GM21786 (cell line): ENCODE measurements around the gene SNPH.

Source experiments
- ATAC-seq: cut with Tn5 transposase; IDR thresholded peaks from one replicate; pipeline ENCODE4 v1.9.1; 2021; ENCODE audit not compliant: unreplicated experiment

The SNPH gene

DNA sequence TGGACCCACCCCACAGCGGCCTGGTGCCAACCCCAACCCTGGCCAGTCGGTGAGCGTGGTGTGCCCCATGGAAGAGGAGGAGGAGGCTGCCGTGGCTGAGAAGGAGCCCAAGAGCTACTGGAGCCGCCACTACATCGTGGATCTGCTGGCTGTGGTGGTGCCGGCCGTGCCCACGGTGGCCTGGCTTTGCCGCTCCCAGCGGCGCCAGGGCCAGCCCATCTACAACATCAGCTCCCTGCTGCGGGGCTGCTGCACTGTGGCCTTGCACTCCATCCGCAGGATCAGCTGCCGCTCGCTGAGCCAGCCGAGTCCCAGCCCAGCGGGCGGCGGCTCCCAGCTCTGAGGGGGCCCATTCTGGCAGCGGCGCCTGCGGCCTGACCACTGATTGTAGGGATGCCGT lies 39.6 kb downstream of the SNPH start:
- ATAC-seq, result no peak

DNA sequence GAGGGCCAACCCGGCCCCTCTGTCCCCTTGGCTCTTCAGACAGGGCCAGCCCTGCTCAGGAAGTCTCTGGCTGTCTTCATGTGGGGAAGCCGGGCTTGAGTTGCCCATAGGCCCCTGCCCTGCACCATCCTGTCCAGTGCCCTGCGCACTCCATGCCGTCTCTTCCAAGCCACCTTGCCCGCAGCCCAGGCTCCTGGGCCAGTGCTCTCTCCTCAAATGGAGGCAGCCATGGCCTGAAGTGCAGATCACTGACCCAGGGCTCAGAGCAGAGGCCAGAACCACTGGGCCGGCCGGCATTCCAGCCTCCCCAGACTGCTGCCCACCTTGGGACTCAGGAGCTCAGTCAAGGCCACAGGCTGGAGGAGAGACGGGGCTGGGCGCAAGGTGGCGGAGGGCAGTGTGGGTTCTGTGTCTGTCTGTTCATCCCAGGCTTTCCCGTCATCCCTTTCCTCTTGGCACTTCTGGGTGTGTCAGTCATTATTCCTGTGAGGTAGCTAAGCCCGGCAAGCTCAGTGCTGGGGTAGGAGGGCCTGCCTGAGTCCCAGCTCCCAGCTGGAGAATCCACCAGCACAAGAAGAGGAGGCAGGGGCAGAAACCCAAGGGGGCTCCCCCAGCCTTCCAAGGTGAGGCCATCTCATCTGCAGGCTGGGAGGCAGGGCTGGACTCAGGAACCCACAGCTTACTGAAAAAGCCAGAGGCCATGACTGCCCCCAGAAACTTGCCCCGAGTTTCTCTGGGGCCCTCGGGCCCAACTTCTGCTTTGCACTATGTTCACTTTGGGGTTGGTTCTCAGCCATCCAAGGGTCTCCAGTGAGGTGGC lies 40.4 kb downstream of the SNPH start:
- no peak for ATAC-seq

DNA sequence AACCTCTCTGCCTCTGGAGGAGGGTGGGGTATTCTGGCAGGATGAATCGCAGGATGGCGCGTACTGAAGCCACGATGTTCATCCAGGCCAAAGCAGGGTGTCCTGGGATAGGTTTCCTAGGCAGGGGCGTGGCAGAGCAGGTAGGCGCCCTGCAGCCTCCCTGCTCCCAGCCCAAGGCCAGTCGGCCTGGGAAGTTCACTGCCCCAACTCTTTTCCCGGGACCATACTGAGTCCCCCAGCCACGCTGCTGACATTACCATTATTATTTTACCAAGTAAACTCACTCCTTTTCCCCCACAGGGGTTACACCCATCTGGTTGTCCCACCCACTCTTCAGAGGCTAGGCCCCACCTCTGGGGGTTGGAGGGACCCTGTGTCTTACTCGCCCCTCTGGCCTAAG lies 41.1 kb downstream of the SNPH start:
- no peak for ATAC-seq

DNA sequence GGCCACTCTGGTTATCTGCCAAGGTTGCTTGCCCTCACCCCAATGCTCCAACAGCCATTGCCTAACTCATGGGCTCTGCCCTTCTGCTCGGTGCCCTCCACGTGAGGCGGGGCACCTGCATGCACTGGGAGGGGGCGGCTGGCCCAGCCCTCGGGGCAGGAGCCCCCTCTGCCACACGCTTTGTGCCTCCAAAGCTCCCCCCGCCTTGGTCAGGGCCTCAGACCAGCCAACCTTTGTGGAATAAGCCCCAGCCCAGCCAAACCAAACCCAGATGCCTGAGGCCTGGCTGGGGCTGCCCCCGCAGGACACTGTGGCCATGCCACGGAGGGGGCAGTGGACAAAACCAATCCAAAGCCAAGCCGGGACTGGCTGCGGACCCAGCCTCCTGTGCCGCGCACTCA lies 41.5 kb downstream of the SNPH start:
- ATAC-seq, result no peak

DNA sequence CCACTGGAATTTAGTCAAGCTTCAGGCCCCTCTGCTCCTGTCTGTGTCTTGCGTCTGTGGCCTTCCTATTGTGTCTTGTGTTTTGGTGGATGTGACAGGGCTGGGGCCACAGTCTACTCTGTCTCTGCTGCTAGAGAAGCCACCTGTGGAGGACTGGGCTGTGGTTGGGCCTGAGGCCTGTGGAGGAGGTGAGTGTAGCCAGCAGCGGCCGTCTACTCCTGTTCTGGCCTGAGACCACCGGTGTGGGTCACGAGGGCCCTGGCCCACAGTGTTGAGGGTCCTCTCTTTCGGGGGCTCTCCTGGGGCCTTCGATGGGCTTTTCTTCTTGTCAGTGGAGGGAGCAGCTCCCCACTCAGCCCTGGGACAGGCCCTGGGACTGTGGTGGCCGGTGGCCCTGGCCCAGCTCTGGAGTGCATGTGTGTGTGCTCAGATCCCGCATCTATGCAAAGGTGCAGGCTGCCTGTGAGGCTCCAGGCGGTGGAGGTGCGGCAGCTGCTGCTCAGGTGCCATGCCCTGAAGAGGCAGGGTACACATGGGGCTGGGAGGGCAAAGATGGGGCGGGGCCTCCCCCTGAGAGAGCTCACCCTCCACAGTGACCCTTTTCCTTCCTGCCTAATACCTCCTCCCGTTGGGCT lies 42.1 kb downstream of the SNPH start:
- no peak for ATAC-seq

DNA sequence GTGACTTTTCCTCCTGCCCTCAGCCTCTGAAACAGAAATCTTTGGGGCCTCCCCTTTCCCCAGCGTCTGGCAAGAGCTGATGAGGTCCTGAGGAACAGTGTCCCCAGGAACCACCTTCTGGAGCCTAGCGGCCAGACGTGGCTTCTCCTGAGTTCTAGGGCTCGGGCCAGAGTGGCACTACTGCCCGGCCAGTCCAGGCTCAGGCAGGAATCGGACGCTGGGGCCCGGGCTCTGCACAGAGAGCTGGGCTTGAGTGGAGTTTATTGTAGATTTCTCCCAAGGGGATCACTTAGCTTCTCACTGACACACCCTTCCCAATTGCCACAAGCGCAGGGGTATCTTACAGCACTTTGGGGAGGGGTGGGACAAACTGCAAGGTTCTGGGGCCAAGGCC lies 42.6 kb downstream of the SNPH start:
- no peak for ATAC-seq

DNA sequence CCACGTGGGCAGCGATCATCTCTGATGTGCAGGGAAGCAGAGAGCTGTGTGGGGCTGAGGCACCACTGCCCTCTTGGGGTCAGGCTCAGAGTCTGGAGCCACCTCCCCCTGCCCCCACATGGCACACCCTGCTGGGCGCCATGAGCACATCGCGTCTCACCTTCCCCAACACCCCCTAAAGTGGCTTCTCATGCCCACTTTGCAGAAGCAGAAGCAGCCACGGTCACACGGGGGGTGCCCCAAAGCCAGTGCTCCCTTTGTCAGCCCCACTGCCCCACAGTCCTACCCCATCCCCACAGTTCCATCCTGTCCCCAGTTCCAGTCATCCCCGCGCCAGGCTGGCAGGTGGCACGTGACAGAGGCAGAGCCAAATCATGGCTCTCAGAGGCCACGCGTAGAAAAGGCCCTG lies 43.3 kb downstream of the SNPH start:
- no peak for ATAC-seq

DNA sequence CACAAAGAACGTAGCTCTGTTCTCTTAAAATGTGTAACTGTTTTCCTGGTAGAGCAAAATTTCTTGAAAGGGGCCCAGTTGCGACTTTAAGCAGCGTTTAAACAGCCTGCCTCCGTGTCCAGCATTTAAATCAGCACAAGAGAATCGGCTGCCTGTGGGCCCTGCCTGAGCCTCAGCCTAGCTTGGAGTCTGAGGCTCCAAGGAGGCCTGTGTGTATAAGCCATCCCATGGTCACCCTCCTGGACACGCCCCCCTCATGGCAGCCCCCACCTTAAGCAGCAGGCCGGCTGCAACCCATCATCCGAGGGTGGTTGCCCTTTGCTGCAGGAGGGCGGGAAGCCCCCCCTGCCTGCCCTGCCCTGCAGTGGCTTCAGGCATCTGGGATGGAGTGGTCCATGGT lies 44.0 kb downstream of the SNPH start:
- no peak for ATAC-seq

DNA sequence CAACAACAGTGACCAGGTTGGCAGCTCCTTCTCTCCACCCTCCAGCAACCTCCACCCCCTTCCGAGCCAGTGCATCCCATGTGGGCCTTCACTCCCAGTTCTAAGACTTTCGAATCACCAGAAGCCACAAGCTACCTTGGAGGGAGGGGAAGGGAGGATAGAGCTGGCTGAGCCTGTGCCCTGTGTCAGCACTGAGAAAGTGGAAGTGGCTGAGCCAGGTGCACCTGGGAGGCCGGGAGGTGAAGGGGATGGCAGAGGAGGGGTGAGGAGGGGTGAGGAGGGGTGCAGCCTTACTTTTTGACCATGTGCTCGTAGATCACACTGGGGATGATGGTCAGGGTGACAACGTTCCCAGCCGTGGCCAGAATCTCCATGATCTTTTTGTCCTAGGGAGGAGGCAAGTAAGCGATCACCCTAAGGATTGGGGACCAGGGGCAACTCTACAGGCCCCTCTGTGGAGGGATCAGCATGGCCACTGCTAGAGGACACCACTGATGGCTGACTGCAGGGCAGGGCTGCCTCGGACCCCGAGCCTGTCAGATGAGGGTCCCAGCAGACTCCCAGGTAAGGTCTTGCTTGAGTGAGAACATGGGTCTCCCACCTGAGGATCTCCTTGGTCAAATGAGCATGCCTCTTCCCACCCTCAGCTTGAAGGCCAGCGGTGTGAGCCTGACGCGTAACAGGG lies 44.6 kb downstream of the SNPH start:
- no peak for ATAC-seq

DNA sequence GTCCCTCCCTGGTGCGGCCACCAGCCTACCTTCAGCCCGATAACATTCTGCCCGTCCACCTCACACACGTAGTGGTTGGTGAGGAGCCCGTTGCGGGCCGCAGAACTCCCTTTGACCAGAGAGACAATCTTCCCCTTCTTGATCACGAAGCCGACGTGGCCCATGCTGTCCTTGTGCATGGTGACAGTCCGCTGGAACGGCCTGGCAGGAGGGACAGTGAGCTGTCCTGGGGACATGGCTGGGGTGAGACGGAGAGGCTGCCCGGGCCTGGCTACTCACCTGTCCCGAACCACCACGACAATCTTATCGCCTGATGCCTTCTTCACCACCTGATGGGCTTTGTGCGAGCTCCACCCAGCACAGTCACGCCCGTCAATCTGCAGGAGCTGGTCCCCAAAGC lies 46.2 kb downstream of the SNPH start:
- no peak for ATAC-seq

DNA sequence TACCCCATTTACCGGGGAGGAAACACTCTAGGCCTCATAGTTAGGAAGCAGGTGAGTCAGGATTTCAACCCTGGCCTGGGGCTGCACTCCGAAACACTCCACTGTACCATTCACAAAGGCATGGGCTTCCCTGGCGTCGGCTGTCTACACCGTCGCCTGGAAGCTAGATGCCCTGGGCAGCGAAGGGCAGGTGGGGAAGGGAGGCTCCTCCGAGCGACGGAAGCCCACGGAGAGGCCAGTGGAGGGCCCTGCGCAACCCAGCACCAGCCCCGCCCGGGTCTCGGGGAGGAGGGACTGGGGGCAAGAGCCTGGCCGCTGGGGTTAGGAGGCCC lies 46.8 kb downstream of the SNPH start:
- no peak for ATAC-seq

DNA sequence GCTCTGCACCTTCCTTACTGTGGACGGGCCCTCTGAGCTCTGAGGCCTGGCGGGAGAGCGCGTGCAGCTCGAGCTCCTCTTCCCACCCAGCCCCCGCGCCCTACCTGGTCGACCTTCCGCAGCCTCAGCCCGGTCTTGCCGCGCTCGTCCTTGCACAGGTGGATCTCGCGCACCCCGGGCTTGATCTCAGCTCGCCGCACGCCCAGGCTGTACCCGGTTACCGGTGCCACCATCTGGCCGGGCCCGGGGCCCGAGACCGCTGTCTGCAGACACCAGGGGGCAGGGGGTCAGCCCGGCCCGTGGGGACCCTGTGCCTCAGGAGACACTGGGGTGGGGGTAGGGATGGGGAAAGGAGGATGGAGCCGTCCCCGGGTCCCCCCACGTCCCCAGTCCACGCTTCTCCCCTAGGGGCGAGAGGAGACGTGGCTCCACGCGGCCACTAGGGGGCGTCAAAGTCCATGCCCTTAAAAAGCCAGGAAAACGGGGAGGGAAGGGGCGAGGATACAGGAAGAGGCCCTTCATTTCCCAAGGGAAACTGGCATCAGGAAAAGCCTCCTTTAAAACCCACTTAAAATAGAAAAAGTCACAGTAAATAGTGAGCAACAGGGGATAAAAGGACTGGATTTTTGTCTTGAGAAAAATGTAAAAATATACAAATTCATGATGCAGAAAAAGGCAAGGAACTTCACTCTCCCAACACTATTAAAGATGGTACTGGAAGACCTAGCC lies 47.3 kb downstream of the SNPH start:
- no peak for ATAC-seq

DNA sequence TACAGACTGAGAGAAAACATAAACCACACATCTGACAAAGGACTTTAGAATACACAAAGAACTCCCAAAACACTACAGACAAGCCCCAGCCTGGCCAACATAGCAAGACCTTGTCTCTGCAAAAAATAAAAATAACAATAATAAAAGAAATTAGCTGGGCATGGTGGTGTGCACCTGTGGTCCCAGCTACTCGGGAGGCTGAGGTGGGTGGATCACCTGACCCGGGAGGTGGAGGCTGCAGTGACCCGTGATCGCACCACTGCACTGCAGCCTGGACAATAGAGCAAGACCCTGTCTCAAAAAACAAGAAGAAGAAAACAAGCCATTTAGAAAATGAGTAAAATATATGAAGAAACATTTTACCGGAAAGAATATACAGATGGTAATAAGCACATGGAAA lies 49.7 kb downstream of the SNPH start:
- ATAC-seq, result no peak

DNA sequence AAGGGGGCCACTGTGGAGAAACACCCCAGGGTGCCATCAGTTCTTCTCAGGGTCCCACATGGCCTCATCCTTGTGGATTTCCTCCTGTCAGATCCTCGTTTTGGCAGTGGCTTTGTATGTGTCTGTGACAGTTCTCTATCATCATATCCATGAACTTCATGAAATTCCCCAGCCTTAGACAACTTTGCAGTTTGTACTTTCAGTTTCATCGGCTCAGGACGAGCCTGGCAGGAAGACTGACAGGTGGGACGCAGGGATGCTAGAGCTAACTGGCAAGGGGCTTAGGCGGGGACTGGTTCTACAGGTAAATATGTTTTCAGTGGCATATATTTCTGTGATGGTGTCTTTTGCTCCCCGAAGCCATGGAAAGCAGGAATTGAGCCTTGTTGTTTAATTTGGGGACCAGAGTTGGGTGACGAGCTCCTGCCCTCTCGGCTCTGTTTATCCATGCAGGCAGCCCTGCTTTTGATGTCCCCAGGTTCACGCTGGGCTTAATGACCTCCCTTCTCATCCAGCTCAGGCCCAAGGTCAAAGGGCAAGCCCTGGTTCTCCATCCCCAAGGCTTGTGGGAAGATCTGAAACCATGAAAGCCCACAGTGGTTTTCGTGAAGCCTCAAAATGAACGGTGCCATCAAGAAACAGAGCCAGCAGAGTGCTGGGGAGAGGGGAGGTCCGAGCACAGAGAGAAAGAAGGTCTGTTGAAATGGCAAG lies 51.6 kb downstream of the SNPH start:
- ATAC-seq, result no peak

DNA sequence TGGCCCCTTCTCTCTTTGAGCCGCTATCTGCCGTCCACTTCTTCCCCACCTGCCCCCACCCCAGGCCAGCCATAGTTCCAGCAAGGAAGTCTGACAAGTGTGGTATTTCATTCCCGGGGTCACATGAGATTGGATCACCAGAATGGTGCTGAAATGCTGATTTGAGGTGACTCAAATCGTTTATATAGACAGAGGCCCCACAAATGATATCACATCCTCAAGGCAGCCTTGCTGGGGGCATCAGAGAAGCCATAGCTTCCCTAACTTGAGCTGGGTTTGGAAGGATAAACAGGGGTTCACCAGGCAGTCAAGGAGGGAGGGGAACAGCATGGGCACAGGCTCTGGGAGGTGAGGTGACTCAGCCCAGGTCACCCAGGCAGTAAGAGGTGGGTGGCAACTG lies 53.0 kb downstream of the SNPH start:
- ATAC-seq, result no peak

DNA sequence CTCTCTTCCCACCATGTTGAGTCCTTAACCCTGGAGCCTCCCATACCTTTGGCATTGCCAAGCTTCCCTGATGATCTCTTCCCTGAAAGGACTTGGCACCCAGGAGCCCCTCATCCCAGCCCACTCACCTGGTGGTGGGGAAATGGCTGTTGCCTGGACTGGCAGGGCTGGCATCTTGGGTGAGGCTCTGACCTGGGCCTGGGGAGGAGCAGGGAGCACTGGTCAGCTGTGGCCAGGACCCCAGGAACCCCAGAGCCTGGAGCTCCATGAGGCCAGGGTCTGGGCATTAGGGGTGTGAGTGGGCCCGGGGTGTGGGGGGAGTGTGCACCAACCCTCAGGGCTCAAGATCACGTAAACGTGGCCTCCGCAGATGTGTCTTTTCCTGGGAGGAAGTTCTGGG lies 53.4 kb downstream of the SNPH start:
- ATAC-seq, result no peak

DNA sequence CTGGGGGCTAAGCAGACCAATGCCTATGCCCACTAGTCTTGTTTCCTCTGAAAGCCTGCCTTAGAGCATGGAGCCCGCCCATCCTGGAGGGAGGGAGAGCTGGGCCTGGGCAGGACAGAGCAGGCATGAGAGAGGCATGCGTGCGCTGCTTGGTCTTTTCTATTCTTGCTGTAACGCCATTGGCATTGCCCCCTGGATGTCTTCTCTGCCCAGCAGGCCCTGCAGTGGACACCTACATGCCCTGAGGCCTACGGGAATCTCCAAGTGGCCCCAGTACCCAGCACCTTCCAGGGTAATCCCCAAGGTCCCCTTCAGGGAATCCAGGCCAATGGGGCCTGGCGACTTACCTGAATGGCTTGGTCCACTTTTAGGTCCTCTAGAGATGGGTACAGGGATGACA lies 53.9 kb downstream of the SNPH start:
- no peak for ATAC-seq

DNA sequence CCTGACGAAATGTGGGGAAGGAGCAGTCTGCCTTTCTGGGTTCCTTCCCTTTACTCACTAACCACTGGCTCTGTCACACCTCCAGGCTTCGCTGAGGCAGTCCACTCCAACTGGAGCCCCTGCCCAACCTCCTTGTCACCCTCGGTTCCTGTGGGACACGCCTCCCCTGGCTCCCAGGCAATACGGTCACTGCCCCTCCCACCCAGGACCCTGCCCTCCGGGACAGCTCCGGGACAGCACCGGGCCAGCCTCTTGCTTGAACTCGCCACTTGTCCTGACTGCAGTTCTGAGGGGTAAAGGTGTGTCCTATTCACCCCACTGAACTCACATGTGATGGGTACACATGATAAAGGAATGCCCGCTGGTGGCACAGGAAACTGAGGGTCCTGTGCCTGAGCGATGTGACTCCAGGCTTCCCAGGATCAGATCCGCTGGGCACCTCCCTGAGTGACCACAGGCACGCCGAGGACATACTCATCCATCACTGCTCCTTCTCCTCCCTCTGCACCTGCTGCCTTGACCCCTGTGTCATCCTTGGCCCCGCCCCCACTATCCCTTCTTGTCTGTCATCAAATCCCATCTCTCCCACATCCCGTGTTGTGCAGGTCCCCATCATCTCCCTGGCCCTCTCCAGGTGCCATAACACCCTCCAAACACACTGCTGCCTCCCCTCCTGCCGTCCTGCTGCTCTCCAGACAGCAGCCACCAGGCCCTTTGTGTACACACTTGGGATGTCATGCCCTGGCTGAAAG lies 55.0 kb downstream of the SNPH start:
- ATAC-seq, result no peak

DNA sequence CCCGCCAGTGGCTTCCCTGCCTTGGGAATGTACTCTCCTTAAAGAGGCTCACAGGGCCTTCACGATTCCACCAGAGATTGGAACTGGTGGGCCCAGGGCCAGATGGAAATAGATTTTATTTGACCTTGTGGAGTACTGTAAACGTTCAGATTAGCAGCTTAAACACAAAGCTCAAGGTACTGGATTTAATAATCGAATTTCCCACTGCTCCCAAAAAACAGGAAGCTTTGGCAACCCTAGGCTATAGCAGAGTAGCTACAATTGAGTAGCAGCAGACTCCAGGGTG lies 55.5 kb downstream of the SNPH start:
- ATAC-seq, result no peak

DNA sequence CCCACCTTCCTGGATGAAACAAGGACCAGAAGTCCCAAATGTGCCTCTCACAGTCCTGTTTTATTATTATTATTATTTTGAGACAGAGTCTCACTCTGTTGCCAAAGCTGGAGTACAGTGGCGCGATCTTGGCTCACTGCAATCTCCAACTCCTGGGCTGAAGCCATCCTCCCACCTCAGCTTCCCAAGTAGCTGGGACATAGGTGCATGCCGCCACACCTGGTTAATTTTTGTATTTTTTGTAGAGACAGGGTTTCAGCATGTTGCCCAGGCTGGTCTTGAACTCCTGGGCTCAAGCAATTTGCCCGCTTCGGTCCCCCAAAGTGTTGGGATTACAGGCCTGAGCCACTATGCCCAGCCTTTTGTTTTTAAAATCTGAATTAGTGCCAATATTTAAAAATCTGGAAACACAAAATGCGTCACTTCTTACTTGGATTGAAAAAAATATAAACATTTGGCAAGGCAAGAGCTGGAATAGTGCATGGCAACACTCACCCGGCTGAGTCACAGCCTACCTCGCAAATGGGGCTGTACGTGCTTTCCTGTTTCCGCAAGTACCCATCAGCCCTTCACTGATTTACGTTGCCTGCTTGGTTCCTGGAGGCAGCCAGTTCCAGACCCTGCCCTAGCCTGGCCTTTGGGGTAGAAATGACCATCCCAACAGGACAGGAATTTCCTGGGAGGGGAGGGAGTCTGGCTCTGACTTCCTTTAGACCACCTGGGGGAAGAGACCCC lies 56.6 kb downstream of the SNPH start:
- ATAC-seq, result no peak
